ENCODE results near the gene HEXIM1. TPM values are rescaled to one million over a fixed set of nuclear protein-coding genes. Genes with fewer than 3 reads are reported as not detected.

HEXIM1 gene
- total and polyA plus RNA-seq, 5 donors from 2014 or later: 5.9 to 88.0 (median 6.1) TPM

- Mint-ChIP-seq H3K27me3 (no peaks in the 10 kb centered on the region), H3K4me1 (peaks cover 24 to 70% (median 41%) of the 10 kb centered on the region in 4 donors), H3K4me3 (peak overlapping the region in 2 of 4 donors; percentile 43 to 47), H3K36me3 (peaks cover 13% of the 10 kb centered on the region), H3K9me3 (no peaks in the 10 kb centered on the region), H3K27ac (peak overlapping the region; percentile 12 to 74 (median 65))
- Histone ChIP-seq H3K4me1 (ENCODE audit: control insufficient read depth, insufficient read depth, low read length, poor library complexity, severe bottlenecking) (peaks cover 50% of the 10 kb centered on the region), H3K27ac (ENCODE audit: insufficient read depth, low read length, poor library complexity, severe bottlenecking) (peak overlapping the region; percentile 47), H3K27me3 (ENCODE audit: control insufficient read depth, insufficient read depth, low read length) (no peaks in the 10 kb centered on the region), H3K36me3 (ENCODE audit: control insufficient read depth, insufficient read depth, low read length) (no peaks in the 10 kb centered on the region), H3K4me3 (ENCODE audit: low read depth, low read length) (no peak overlapping the region), H3K9me3 (ENCODE audit: control insufficient read depth in 2 of 2, low read length in 2 of 2) (no peaks in the 10 kb centered on the region)
- no peak for DNase-seq
- ATAC-seq (ENCODE audit: low read depth in 2 of 2): no peak
Measured at GRCh38 chr17:45155483-45155882, 7.2 kb downstream of the HEXIM1 start.

DNA sequence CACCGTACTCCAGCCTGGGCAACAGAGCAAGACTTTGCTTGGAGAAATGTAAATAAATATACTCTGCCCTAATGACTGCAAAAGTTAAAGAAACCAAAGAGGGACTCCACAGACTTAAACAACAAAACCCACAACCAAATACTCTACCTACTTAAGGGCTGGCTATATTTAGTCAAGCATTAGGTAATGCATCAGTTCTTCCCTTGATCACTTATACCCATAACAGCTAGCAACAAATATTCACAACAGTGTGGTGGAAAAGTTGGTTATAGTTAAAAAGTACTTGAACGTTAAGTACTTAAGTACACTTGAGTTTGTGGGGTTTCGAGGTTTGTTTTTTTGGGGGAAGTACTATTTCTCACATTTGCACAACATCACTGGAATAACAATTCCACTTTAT, 8.0 kb downstream of the HEXIM1 start:
- Histone ChIP-seq H3K9me3 (ENCODE audit: control insufficient read depth in 2 of 2, low read length in 2 of 2) (no peaks in the 10 kb centered on the region), H3K27ac (ENCODE audit: insufficient read depth, low read length, poor library complexity, severe bottlenecking) (no peak overlapping the region), H3K27me3 (ENCODE audit: control insufficient read depth, insufficient read depth, low read length) (no peaks in the 10 kb centered on the region), H3K4me3 (ENCODE audit: low read depth, low read length) (no peak overlapping the region), H3K36me3 (ENCODE audit: control insufficient read depth, insufficient read depth, low read length) (no peaks in the 10 kb centered on the region), H3K4me1 (ENCODE audit: control insufficient read depth, insufficient read depth, low read length, poor library complexity, severe bottlenecking) (peaks cover 47% of the 10 kb centered on the region)
- no peak for DNase-seq
- Mint-ChIP-seq H3K27me3 (no peaks in the 10 kb centered on the region), H3K27ac (peak overlapping the region in 1 of 3 donors; percentile 6), H3K36me3 (peaks cover 13% of the 10 kb centered on the region), H3K4me3 (peak overlapping the region in 1 of 4 donors; percentile 30), H3K4me1 (peaks cover 20 to 62% (median 36%) of the 10 kb centered on the region in 4 donors), H3K9me3 (no peaks in the 10 kb centered on the region)
- no peak for ATAC-seq (ENCODE audit: low read depth in 2 of 2)

DNA sequence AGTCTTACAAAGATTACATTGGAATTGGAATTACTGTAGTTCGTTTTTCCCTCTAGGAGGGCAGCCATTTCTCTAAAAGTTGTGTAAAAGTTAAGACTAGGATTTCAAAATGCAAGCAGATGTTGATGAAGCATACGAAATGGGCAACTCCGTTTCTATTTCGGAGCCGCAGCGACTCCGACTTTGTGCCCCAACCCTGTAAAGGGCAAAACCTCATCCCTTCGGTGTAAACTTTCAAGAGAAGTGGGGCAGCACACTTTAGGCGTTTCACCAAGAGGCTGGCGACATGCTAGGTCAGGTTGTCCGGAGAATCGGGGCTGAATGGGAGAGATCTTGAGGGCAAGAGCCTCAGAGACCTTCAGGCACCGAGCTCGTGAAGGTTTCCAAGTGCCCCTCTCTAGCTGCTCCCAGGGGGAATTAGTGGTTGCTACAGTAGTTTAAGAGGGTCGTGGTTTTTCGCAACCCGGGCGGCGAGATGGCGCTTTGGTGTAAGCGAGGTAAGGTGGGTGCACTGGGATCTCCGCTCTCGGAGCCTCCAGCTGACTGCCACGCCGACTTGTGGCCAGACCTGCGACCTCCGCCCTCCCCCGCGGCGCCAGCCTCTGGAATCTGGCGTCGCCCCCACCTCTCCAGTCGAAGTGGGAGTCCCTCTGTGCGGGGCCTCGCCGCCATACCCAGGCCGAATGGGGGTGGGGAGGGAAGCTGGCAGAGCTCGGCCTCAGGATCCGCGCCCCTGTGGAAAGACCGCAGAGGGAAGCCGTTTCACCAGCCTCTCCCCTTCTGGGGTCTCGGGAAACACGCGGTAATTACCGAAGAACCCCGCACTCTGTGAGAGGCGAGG, 12.4 kb downstream of the HEXIM1 start:
- Mint-ChIP-seq H3K4me3 (peak overlapping the region; percentile 92 to 97 (median 96)), H3K27ac (peak overlapping the region; percentile 97 to 99 (median 97)), H3K27me3 (no peaks in the 10 kb centered on the region), H3K9me3 (no peaks in the 10 kb centered on the region), H3K36me3 (peaks cover 13% of the 10 kb centered on the region), H3K4me1 (peaks cover 15 to 61% (median 38%) of the 10 kb centered on the region in 4 donors)
- H3K4me1 ChIP-seq (ENCODE audit: control insufficient read depth, insufficient read depth, low read length, poor library complexity, severe bottlenecking): peaks cover 37% of the 10 kb centered on the region
- ATAC-seq (ENCODE audit: low read depth in 2 of 2) (peak; percentile 7 to 9), DNase-seq (peak in 2 of 3 donors; percentile 42 to 64)
- H3K27ac ChIP-seq (ENCODE audit: insufficient read depth, low read length, poor library complexity, severe bottlenecking): peak overlapping the region; percentile 98
- H3K27me3 ChIP-seq (ENCODE audit: control insufficient read depth, insufficient read depth, low read length): no peaks in the 10 kb centered on the region
- no peaks in the 10 kb centered on the region for H3K36me3 ChIP-seq (ENCODE audit: control insufficient read depth, insufficient read depth, low read length)
- H3K9me3 ChIP-seq (ENCODE audit: control insufficient read depth in 2 of 2, low read length in 2 of 2): no peaks in the 10 kb centered on the region
- H3K4me3 ChIP-seq (ENCODE audit: low read depth, low read length): peak overlapping the region; percentile 90

- H3K4me3 ChIP-seq (ENCODE audit: low read depth, low read length): peak within 1 kb of the TSS; percentile 90
Measured at GRCh38 chr17:45161288-45162024, 13.2 kb downstream of the HEXIM1 start, which contains the start of gene HEXIM2. TSS of gene HEXIM2 (plus strand) at chr17:45161875. CDS start at chr17:45162794, 919 bp downstream.

GRCh38 chr17:45162025-45162687, 13.9 kb downstream of the HEXIM1 start:
- H3K27ac ChIP-seq (ENCODE audit: insufficient read depth, low read length, poor library complexity, severe bottlenecking): peak overlapping the region; percentile 98
- no peaks in the 10 kb centered on the region for H3K27me3 Mint-ChIP-seq
- H3K9me3 ChIP-seq (ENCODE audit: control insufficient read depth in 2 of 2, low read length in 2 of 2): no peaks in the 10 kb centered on the region
- DNase-seq (no peak), ATAC-seq (ENCODE audit: low read depth in 2 of 2) (no peak)
- H3K27ac Mint-ChIP-seq: peak overlapping the region in 2 of 3 donors; percentile 97
- H3K4me1 Mint-ChIP-seq: peaks cover 10 to 48% (median 32%) of the 10 kb centered on the region in 4 donors
- H3K27me3 ChIP-seq (ENCODE audit: control insufficient read depth, insufficient read depth, low read length): no peaks in the 10 kb centered on the region
- H3K4me3 ChIP-seq (ENCODE audit: low read depth, low read length): peak overlapping the region; percentile 82
- H3K4me3 Mint-ChIP-seq: peak overlapping the region; percentile 92 to 97 (median 93)
- H3K9me3 Mint-ChIP-seq: no peaks in the 10 kb centered on the region
- peaks cover 9% of the 10 kb centered on the region for H3K36me3 Mint-ChIP-seq
- no peaks in the 10 kb centered on the region for H3K36me3 ChIP-seq (ENCODE audit: control insufficient read depth, insufficient read depth, low read length)
- H3K4me1 ChIP-seq (ENCODE audit: control insufficient read depth, insufficient read depth, low read length, poor library complexity, severe bottlenecking): peaks cover 35% of the 10 kb centered on the region

More at GRCh38 chr17:45161288-45162024, 13.2 kb downstream of the HEXIM1 start, which contains the start of gene HEXIM2:
- H3K36me3 ChIP-seq (ENCODE audit: control insufficient read depth, insufficient read depth, low read length): no peaks in the 10 kb centered on the region
- no peaks in the 10 kb centered on the region for H3K9me3 ChIP-seq (ENCODE audit: control insufficient read depth in 2 of 2, low read length in 2 of 2)
- no peaks in the 10 kb centered on the region for H3K27me3 Mint-ChIP-seq
- peak within 1 kb of the TSS; percentile 98 for H3K27ac ChIP-seq (ENCODE audit: insufficient read depth, low read length, poor library complexity, severe bottlenecking)
- peaks cover 9% of the 10 kb centered on the region for H3K36me3 Mint-ChIP-seq
- no peaks in the 10 kb centered on the region for H3K27me3 ChIP-seq (ENCODE audit: control insufficient read depth, insufficient read depth, low read length)
- peak within 1 kb of the TSS; percentile 97 to 100 (median 97) for H3K27ac Mint-ChIP-seq
- peak; percentile 96 to 100 (median 99) for DNase-seq
- H3K9me3 Mint-ChIP-seq: no peaks in the 10 kb centered on the region
- peak within 1 kb of the TSS; percentile 92 to 97 (median 96) for H3K4me3 Mint-ChIP-seq
- peaks cover 10 to 54% (median 33%) of the 10 kb centered on the region in 4 donors for H3K4me1 Mint-ChIP-seq
- ATAC-seq (ENCODE audit: low read depth in 2 of 2): peak; percentile 95 to 96
- H3K4me1 ChIP-seq (ENCODE audit: control insufficient read depth, insufficient read depth, low read length, poor library complexity, severe bottlenecking): peaks cover 35% of the 10 kb centered on the region

- no peaks in the 10 kb centered on the region for H3K36me3 Mint-ChIP-seq
- Histone ChIP-seq H3K36me3 (ENCODE audit: control insufficient read depth, insufficient read depth, low read length) (no peaks in the 10 kb centered on the region), H3K4me1 (ENCODE audit: control insufficient read depth, insufficient read depth, low read length, poor library complexity, severe bottlenecking) (peaks cover 17% of the 10 kb centered on the region), H3K9me3 (ENCODE audit: control insufficient read depth in 2 of 2, low read length in 2 of 2) (no peaks in the 10 kb centered on the region), H3K27me3 (ENCODE audit: control insufficient read depth, insufficient read depth, low read length) (no peaks in the 10 kb centered on the region), H3K27ac (ENCODE audit: insufficient read depth, low read length, poor library complexity, severe bottlenecking) (no peak overlapping the region), H3K4me3 (ENCODE audit: low read depth, low read length) (no peak overlapping the region)
- H3K27ac Mint-ChIP-seq: no peak overlapping the region
- peaks cover 5 to 22% (median 17%) of the 10 kb centered on the region in 4 donors for H3K4me1 Mint-ChIP-seq
- no peak for DNase-seq
- ATAC-seq (ENCODE audit: low read depth in 2 of 2): no peak
- no peaks in the 10 kb centered on the region for H3K27me3 Mint-ChIP-seq
- H3K9me3 Mint-ChIP-seq: no peaks in the 10 kb centered on the region
- no peak overlapping the region for H3K4me3 Mint-ChIP-seq
Measured at GRCh38 chr17:45164734-45165269, 16.5 kb downstream of the HEXIM1 start.
